Stimulated activated CD8-positive, alpha-beta memory T cell treated with anti-CD3 and anti-CD28 coated beads, Interleukin-15, amount 100 ng/mL, for 1 hour (primary cell): ENCODE results near the gene DOCK10.
"Not testable (repeated sequence)": the region's sequence is repeated elsewhere in the genome, so short reads cannot be mapped to it uniquely, and the experiment has no call there.

ENCODE experiments used
- DNase-seq: peaks from one replicate; pipeline ENCODE4 v3.0.0-alpha.2; 2020; ENCODE audit warnings: low read depth

DOCK10 gene

DNA sequence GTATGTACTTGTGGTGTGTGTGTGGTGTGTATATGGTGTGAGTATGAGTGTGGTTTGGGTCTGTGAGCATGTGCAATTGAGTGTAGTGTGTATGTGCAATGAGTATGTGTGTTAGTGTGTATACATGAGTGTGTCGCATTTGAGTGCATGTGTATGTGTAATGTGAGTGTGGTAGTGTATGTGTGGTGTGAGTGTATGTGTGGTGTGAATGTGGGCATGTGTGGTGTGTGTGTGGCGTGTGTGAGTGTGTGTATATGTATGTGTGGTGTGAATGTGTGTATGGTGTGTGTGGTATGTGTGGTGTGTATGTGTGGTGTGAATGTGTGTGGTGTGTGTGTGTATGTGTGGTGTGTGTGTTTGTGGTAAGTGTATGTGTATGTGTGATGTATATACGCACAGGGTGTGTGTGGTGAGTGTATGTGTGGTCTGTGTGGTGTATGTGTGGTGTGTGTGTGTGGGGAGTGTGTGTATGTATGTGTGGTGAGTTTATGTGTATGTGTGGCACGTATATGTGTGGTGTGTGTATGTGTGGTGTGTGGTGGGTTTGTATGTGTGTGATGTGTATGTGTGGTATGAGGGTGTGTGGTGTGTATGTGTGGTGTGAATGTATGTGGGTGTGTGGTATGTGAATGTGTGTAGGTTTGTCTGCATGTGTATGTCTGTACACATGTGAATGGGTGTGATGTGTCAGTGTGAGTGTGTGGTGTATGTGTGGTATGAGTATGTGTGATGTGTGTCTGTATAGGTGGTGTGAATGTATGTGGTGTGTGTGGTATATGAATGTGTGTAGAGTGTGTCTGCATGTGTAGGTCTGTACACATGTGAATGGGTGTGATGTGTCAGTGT is 123.4 kb downstream of the DOCK10 start:
- no peak for DNase-seq

DNA sequence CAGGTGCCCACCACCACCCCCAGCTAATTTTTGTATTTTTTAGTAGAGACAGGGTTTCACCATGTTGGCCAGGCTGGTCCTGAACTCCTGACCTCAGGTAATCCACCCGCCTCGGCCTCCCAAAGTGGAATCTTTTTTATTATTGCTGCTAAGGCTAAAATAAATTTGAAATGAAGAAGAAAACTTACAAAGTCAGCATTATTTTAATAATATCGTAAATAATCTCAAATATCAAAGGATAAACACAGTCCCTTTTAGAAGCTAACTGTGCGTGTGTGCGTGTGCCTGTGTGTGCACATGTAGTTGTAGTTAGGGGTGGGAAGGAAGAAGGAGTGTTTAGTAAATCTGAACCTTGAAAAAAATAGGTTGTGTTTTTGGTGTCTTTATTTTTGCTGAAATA is 125.0 kb downstream of the DOCK10 start:
- not testable (repeated sequence) for DNase-seq

DNA sequence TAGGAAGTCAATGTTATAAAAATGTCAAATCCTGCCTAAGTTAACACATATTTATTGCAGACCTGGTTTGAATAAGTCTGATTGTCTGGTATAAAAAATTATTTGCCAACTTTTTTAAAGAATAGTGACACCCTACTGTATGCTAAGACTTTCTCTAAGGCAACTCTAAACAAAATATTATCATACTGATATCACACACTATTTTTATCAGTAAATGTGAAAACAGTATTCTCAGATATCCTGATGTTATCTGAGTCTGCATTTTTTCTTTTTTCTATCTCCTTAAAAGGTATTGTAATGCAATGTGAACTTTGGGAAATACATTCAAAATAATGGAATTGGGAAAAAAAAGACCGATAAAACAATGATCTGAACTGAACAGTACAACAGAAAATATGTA is 127.1 kb downstream of the DOCK10 start:
- no peak for DNase-seq

DNA sequence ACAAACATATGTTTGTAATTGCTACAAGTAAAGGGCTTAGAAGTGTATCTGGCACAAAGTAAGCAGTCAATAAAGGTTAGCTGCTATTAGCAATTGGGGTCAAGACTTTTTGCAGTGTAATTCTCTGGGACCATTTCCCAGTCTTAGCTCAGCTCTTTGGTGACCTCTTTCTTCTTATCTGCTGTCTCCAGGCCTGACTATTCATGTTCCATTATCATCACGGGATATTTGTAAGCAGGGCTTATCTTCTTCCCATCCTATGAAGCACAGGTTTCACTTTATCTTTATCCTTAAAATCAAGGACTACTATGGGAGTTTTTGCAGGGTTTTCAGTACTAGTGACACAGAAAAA is 131.7 kb downstream of the DOCK10 start:
- DNase-seq = no peak

DNA sequence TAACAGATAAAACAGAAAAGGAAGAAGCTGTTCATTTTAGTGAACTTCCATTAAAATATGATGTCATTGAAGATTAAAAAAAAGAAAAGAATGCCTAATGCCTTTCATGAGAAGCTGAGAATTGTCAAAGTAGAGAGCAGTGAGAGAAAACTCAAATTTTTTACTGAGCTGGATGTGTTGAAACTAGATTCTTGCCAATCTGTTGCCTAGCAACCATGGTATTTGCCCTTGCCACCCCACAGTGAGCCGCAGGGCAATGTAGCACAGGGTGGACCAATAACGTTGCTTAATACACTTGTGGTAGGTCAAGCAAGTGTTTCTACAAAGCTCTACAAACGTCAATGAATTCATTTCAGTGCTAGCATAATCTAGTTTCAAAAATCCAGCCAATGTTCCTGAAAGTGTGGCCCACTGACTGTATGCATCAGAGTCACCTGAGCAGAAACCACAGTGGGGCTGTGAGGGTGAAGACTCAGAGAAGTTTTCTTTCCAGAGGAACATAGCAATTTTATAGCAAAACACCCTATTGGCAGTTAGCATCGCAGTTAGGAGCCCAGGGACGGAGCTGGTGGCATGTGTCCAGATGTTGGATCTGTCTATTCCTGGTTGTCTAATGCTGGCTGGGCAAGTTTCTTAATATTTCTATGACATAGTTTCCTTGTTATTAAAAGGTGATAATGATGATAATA is 132.2 kb downstream of the DOCK10 start:
- DNase-seq = no peak

DNA sequence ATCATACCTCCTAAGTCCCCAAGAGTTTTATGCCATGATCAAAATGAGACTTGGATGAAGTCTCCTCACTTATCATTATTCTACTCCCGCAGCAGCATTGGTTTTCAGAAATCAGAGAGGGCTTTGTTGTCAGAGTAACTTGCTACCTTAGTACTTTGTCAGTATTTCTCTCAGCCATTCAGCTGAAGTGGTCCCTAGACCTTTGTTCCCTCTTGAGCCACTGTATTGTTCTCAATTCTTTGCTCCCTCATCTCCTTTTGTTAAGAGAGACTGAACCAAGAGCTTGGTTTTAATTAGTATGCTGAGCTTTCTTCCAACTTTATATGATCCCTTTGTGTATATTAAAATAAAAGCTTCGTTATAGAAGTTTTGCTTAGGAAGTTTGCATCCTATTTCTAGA is 133.4 kb downstream of the DOCK10 start:
- no peak for DNase-seq

DNA sequence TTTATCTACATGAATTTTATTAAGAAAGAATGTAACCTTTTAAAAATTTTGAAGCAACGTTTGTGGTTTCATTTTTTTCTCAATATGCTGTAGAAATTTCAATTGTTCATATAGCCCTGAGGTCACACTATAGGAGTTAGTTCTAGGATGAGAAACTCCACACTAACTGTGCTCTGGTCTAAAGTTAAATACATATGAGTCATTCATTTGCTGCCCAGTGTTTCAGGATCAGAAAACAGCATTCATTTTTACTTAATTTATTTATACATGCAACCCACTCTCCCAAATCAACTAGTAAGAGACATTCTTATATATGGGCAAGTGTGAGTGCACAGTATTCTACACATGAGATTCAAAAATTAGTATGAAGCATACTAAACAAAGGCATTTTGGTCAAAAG is 137.9 kb downstream of the DOCK10 start:
- no peak for DNase-seq

DNA sequence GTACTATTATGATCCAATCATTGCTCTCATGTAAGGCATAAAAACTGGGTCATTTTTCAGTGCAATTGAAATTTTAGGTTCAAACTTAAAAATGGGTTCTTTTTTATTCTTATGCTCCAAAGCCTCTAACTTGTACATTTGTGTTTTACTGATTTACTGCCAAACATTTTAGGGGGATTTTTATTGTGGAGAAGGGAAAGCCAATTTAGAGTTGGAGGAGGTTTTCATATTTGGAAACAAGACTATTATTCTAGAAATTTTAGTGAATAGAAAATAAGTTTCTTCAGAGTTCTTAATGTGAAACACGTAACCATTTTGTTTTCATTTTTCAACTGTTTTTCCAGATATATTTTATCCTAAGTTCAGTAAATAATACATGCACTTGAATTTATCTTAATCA is 138.6 kb downstream of the DOCK10 start:
- no peak for DNase-seq

DNA sequence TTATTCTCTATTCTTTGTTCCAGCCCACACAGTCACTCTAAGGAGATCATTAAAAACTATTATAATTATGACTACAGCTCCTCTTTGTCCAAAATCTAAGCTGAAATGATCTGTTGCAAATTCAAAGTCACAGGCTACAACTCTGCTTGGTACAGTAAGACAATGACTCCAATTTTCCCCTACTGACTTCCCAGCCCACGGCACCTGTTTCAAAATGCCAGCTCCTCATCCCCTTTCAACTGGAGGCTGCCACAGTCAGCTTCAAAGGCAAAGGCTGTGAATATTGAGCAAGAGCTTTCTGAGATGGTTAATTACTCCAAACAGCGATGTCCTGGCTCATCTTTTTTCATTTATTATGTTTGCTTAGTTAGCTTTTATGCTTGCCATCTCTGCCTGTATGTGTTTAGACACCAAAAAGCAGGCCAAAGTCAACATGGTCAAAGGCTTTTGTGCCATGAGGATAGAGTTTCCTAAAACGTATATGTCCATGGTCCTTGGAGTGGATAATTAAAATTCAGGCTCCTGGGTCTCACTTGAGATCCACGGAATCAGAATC is 141.1 kb downstream of the DOCK10 start:
- no peak for DNase-seq

DNA sequence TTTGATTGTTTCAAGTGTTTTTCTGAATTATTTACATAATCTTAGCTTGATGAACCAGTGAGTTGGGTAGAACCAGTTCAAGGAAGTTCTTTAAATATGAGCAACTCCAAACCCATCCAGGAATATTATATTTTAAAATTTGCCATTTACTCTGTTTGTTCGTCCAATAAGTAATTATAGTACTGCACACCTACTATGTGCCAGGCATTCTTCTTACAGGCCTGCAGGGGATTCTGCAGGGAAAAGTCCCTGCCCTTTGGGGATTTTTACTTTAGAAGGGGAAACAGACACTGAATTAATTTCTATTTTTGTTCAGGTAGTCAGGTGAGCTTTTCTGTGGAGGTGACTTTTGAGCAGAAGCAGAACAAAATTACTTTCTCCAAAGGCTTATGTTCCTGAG is 146.9 kb downstream of the DOCK10 start:
- DNase-seq = no peak

DNA sequence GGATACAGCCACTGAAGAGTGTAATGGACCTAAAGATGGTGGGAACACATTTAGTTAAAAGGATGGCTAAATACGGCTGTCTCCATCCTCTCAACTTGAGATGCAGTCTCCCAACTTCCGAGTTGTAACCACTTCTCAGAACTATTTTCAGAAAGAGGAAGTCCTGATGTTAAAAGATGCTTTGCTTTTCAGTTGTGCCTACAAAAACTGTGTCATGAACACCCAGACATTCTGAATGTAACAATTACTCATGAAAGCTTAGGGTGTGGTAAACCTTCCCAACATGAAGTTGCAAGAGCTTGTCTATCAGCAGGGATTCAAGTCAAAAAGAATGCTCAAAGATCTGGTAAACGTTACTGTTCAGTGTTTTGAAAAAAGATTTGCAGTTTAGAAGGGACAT is 147.9 kb downstream of the DOCK10 start:
- no peak for DNase-seq

DNA sequence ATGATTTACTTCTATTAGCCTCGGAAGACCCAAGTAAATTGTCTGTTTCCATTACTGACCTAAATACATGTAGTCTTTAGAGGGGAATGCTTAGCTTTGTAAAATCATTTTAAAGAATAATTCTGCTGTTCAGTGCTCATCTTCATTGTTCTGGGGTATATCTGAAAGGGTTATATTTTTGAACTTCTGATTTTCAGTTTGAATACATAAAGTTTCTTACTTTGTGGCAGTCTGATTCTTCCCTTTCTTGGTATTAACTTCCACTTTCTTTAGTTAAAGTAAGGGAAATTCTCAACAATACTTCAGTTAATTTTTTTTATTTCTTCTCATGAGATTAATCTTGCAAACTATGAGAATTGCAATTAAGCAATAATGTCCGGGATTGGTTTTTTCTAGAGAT is 148.4 kb downstream of the DOCK10 start:
- DNase-seq = no peak

DNA sequence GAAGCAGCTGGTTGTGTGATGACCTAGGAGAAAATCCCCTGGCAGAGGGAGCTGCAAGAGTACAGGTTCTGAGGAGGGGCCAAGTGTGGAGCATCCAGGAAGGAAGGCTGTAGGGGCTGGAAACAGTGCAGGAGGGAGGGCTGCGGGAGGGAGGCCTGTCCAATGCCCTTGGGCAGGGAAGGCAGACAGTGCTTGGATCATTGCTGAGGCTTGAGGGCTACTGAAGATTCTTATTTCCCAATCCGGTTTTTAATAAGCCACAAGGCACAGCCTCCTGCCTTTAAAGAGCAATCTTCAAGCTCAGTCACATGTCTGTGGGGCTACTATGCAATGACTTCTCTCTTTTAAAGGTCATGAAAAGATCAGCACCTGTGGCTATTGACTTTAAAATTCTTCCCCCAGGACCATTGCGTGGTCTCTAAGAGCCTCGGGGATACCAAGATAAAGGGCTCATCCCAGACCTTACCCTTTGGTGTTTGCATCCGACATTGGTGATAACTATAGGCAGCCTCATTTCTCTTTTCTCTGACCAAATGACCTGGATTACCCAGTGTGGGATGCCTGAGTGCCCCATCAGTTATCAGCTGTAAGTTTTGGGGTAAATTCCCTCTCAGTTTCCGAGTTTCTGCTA is 149.6 kb downstream of the DOCK10 start:
- DNase-seq = no peak

DNA sequence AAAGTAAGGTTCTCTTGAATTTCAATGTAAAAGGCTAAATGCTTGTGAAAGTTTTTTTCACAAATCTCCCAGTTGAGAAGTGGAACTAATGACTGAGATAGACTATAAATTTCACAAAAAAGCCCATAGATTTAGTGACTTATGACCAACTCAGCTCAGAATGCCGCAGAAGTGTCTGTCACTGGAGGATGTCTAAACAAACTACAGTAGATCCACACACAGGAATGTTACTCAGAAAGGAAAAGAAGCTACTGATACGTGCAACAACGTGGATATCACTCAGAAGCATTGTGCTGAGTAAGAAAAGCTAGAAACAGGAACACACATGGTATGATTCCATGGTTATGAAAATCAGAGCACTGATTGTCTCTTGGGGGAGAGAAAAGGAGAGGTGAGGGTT is 151.9 kb downstream of the DOCK10 start:
- DNase-seq = no peak

DNA sequence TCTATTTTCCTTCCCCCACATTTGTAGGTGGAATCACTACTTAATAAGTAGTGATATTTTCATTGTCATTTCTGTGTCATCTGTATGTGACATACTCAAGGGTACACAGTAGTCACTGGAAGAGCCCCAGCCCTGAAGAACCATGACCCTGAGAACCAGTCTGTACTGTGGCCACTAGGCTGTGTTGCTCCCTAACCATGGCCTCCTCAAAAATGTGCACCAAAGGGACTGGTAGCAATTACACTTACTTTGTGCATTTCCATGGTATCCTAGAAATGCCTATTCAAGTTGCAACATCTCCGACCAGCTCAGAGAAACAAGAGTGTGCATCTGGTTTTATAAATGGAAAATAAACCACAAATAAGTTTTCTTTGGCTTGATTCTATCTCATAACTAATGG is 155.1 kb downstream of the DOCK10 start:
- DNase-seq = no peak

DNA sequence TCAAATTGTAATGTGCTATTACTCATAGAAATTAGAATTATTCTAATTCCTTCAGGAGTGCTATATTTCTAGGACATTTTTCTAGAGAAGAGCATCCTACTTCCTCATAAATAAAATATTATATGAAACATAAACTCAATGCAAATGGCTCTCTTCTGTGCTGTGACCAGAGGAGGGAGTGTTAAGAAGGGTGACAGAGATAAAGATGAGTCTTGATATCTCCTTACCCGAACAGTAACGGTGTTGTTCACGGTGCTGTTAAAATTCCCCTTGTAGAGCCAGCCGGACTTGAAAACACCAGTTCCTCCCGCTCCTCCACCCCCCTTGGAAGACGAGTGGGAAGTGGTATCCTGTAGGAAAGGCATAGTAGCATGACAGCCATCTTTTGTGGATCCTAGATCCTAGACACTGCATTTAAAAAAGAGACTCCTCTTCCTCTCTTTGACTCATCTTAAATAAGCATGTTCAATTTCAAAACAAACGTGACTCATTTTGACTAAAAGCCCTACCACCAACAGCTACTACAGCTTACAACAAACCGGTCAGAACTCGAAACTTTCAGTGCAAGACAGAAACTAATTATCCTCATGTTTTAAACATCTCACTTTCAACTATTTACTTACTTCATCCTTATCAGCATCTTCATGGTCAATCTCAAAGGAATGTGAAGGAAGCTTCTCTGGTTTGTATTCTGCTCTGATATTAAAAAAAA is 156.3 kb downstream of the DOCK10 start:
- no peak for DNase-seq

DNA sequence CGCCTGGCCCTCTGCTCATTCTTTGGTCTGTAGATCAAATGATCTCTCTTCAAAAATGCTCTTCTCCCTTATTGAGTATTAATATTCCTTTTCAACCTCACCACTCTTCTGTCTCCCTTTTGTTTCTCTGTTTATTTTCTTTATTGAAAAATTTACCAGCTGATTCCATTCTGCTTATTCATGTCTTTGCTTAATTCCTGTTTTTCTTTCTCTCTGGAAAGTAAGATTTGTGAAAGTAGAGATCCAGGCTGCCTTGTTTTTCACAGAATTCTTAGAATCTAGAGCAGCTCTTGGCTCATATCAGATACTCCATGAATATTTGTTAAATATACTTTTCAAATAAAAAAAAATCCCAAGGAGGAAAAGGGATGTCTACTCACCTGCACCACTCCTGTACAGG is 157.0 kb downstream of the DOCK10 start:
- no peak for DNase-seq

DNA sequence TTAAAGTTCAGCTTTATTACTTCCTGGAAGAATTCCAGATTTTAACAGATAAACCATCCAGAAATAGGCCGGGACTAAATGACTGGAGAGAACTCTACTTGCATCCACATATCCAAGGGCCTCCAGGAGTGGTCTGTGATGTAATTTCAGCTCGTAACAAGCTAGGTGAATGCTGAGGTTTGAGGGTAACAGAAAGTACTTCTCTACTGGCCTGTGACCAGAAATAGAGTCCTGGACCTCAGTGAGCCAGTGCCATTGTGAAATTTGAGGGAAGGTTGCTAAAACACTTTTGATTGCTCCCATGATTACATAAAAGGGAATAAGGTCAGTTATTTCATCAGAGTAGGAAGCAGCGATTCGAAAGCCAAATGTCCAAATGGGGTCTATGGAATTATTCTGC is 158.1 kb downstream of the DOCK10 start:
- no peak for DNase-seq

DNA sequence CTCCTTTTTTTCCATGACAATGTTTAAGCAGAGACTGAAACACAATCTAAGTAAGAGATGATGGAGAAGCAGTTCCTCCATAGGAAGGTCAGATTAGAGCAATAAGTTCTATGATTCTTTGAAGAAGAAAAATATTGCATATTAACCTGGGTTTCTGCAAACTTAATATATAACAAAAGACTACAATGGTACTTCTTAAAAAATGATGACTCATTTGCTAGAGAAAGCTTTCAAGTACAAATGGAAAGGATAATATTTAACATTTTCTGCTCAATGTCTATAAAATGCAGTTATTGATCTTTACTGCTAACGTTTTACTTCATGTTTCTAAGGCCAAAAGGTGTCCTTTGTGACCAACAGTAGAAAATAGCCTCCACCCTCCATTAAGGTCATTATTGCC is 158.6 kb downstream of the DOCK10 start:
- DNase-seq = no peak

DNA sequence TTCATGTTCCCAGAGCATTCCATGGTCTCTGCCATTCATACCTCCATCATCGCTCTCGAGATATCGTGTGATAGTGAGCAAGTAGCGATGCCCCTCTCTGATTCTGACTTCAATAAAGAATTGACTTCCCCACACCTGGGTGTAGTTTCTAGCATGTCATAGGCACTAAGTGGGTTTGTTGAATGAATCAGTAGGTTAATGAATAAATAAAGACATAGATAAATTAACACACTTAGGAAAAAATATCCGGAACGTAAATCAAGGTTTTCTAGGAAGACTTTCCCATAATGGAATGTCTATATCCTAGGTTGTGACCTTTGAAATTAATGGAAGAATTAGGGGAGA is 159.1 kb downstream of the DOCK10 start:
- no peak for DNase-seq

DNA sequence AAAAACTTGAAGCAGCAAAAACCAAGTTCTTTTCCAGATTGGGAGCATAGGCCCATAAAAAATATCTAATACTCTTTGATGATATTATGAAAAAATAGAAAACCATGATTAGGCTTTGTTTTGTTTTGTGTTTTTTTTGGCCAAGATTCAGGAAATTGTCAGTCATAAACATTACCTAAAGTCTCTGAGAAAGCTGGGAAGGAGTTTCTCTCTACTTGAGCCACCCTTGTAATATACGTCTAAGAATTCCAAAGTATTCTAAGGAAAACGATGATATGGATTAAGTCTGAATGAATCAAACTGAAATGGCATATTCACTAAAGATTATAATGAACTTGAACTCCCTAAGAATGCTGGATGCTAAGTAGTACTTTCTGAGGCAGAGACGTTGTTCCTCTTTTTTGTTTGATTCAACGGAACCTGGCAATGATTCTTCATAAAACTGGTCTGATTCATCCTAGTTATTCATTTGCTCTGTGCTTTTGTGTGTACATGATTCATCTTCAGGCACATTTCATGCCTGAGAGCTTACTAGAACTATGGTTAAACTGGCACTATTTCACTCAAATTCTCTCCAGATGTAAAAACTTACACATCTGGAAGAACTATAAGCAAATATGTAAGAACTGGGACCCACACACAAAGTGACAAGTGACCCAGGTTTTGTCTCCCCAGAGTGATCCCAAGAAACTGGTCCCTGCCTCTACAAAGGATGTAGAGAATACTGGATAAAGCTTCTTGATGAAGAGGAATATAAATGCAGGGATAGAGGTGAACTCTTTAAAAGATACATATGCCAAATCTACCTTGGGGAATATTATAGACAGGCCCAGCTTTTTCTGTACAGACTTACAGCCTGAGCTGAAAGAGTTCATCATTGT is 159.7 kb downstream of the DOCK10 start:
- DNase-seq = no peak

DNA sequence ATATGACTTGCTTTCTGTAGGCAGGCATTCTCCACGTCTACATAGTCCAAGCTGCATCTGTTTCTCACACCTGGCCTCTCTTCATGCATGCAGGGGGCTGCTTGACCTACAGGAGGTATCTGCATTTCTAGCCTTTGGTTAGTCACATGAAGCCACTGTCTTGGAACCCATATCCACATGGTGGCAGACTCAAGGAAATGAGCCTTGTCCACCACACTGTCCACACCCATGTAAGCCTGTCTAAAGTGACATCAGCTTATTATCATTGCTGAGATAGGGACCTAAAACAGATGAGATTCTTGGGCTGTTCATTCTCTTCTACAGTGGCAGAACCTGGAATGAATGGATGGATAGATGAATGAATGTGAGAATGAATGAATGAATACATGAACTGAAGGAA is 160.4 kb downstream of the DOCK10 start:
- no peak for DNase-seq
